NCI-H1694 treated with DMSO at 0.1 percent for 48 hours (cell line): ENCODE measurements around the gene H2AZ2.
"Not testable (repeated sequence)": the region's sequence is repeated elsewhere in the genome, so short reads cannot be mapped to it uniquely, and the experiment has no call there.

Source experiments
- DNase-seq: peaks from one replicate; lab custom pipeline; 2025; lab: John Stamatoyannopoulos, UW

H2AZ2 gene

GRCh38 chr7:44870780-44871179 lies 22.9 kb upstream of the H2AZ2 start:
- not testable (repeated sequence) for DNase-seq

- DNase-seq = not testable (repeated sequence)
These were observed 22.4 kb upstream of the H2AZ2 start for GRCh38 chr7:44870336-44870735.

DNA sequence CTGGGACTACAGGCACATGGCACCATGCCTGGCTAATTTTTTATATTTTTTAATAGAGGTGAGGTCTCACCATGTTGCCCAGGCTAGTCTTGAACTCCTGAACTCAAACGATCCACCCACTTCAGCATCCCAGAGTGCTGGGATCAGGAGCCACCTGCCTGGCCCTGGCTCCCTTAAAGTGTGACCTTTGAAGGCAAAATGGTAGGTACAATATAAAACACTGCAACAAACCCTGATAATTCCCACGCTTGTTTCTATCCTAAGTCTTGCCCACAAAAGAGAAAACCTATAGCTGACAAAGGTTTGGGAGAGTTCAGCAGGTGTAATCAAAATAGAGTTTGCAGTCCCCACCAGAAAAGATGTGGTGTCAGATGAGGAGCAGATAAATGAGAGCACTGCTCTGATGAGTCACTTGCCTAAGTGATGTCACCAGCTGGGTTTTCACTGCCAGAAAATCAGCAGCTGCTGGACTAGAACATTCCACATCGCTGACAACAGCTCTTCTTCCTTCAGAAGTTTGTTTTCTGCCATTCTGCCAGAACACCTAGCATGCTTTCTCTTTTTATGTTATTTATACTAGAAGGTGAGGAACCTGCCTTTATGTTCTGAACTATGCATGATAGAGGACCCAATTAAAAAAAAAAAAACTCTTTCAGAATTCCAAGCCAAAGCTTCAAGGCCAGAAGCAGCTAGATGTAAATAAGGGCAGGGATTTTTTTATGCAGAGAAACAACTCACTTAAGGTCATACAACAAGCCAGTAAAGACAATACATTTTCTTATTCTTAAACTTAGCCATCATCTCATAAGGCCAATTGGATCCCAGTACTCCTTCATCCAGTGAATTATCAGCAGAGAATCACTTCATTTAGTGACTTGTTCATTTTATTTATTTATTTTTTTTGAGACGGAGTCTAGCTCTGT lies 19.4 kb upstream of the H2AZ2 start:
- DNase-seq = no peak

GRCh38 chr7:44861949-44862348 lies 14.1 kb upstream of the H2AZ2 start:
- not testable (repeated sequence) for DNase-seq

- DNase-seq = no peak
These were observed 10.3 kb upstream of the H2AZ2 start for GRCh38 chr7:44858161-44858560.

- no peak for DNase-seq
These were observed 6.9 kb upstream of the H2AZ2 start for GRCh38 chr7:44854644-44855364.

- no peak for DNase-seq
These were observed 5.5 kb upstream of the H2AZ2 start for GRCh38 chr7:44853391-44853790.

GRCh38 chr7:44852590-44852989 lies 4.7 kb upstream of the H2AZ2 start:
- no peak for DNase-seq

GRCh38 chr7:44849885-44850544 lies 2.1 kb upstream of the H2AZ2 start:
- DNase-seq = no peak

DNA sequence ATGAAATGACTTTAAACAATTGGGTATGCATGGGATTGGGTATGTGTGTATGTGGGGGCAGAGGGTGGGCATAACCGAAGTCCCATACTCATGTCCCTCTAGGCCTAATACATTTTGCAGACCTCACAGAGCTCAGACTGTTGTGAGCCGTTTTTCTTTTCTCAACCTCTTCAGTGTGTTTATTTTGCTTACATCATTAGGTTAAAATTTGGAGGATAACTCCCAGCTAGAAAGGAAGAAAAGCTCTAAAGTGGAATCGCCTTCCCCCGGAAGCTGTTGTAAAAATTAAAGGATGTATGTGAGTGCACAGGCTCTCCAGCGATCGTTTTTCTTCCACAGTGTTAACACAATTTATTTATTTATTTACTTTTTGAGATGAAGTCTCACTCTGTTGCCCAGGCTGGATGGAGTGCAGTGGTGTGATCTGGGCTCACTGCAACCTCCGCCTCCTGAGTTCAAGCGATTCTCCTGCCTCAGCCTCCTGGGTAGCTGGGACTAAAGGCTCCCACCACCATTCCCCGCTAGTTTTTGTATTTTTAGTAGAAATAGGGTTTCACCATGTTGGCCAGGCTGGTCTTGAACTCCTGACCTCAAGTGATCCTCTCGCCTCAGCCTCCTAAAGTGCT lies 1.5 kb upstream of the H2AZ2 start:
- DNase-seq = no peak

GRCh38 chr7:44847509-44847919 lies 373 bp downstream of the H2AZ2 start:
- DNase-seq = peak; percentile 88

DNA sequence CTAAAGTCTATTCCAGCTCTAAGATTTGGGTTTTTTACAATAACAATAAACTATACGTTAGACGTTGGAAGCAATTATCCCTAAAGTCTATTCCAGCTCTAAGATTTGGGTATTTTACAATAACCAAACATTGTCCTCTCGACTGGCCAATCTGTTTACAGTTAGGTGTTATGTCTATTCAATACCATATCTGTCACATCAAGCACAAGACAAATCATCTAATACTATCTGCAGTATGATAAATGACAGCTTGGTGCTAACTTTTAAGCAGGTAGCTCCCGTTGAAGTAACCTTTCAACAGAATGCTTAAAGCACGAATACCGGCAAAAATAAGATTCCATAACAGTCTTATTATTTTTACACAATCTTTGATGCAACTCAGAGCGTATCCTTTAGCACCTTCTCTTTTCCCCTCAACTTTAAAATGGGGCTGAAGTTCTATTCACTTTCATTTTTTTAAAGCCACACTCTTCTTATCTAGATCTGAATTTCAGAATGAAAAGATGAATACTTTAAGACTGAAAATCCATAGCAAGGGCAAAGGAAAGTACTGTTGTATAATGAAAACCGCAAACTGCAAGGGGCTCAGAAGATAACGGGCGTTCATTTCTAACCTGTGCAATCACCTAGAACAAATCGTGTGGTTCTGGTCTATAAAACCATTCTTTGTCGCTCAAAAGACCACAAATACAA lies 925 bp downstream of the H2AZ2 start:
- DNase-seq = no peak

DNA sequence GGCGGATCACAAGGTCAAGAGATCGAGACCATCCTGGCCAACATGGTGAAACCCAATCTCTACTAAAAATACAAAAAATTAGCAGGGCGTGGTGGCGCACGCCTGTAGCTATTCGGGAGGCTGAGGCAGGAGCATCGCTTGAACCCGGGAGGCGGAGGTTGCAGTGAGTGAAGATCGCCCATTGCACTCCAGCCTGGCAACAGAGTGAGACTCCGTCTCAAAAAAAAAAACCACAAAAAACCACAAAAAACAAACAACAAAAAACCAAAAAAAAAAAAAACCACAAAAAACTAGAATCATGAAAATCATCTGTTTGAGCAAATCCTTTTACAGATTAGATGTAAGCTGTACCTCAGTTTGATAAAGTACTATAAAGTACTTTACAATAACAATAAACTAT lies 1.5 kb downstream of the H2AZ2 start:
- not testable (repeated sequence) for DNase-seq

GRCh38 chr7:44845451-44845850 lies 2.4 kb downstream of the H2AZ2 start:
- no peak for DNase-seq

- DNase-seq = not testable (repeated sequence)
These were observed 4.4 kb downstream of the H2AZ2 start for GRCh38 chr7:44843440-44843839.

DNA sequence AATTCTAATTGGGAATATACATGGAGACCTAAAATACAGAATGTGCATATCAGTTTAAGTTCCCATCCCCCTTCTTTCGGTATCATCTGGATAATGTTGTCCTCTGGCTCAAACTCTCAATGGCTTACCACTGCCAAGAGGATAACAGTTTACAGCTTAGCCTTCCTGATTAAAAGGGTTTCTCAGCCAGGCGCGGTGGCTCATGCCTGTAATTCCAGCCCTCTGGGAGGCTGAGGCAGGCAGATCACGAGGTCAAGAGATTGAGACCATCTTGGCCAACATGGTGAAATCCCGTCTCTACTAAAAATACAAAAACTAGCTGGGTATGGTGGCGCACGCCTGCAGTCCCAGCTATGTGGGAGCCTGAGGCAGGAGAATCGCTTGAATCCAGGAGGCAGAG lies 5.2 kb downstream of the H2AZ2 start:
- not testable (repeated sequence) for DNase-seq

- DNase-seq = no peak
These were observed 9.1 kb downstream of the H2AZ2 start for GRCh38 chr7:44838751-44839150.

- DNase-seq = no peak
These were observed 20.3 kb downstream of the H2AZ2 start for GRCh38 chr7:44827567-44827966.

DNA sequence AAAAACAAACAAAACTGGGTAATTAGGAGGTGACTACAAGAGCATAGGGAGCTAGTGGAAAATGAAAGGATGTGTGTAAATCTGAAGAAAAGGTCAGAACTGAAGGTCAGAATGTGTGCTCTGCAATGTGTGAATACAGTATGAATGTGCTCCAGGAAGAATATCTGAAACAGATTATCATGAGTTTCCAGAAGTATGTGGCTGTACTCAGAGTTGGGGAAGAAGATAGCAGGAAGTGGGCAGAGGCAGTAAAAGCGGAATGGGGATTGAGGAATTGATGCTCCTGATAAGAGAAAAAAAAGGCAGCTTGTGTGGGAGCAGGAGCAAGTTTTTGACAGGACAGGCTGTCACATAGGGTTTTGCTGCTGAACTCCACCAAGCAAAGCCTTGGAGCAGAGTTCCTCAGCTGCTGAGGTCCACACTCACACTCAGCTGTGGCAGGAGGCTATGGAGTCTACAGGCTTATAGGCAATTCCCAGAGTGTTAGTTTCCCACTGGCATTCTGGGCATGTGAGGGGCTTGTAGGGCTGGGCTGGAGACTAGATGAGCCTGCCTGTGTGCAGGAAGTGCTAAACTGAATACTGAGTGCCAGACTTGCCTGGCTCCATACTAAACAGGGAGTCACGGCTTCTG lies 22.9 kb downstream of the H2AZ2 start:
- DNase-seq = no peak

DNA sequence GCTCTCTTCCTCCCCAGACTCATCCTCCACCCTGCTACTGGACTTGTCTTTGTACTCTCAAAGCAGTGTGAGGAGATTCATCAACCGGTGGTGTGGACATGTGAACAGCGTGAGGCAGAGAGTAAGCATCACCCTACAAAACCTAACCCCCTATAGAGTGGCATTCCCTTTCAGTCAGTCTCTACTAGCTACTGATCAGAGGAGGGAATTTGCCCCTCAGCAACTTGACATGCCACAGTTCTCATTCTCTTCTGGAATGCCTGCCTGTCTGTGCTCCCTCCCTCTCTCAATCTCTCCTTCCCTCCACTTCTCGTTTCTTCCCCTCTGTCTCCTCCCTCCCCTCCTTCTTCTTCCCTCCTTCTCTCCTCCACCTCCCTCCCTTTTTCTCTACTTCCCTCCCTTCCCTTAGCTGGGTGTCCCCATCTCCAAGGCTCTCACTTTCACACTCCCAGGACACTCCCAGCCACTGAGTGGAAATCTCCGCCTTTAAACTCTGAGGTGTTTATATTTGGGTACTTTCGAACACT lies 24.6 kb downstream of the H2AZ2 start:
- no peak for DNase-seq

- no peak for DNase-seq
These were observed 28.6 kb downstream of the H2AZ2 start for GRCh38 chr7:44819292-44819691.
